HG02884 (cell line): ENCODE data around the gene SERINC5.
"Not testable (repeated sequence)": the region's sequence is repeated elsewhere in the genome, so short reads cannot be mapped to it uniquely, and the experiment has no call there.

ENCODE experiments used
- ATAC-seq: cut with Tn5 transposase; IDR thresholded peaks from one replicate; pipeline ENCODE4 v1.9.1; 2021; ENCODE audit warnings: mild to moderate bottlenecking, moderate library complexity; ENCODE audit not compliant: unreplicated experiment

SERINC5 gene

DNA sequence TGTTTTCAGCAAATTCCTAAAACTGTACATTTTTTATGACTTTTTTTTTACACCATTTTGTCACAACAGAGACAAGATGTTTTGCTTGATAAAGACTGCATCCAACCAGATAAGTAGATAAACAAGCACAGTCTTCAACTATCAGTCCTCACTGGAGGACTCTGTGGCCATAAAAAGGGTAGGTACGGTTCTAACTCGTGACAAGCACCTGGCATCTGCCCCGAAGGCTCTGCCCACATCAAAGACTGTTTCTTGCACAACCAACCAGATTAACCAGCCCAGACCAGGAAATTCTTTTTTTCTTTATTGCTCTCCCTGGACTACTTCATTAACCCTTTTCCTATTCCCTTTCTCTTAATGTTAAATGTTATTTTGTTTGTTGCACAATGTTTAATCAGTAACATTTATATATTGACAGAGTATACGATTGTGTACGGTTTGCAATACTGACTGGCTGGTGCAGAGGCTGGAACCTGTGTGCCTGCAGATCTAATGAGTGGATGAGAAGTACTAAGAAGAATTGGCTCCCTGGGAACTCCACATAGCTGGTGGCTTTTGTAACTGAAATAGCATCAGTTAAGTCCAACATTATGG is 74.1 kb downstream of the SERINC5 start:
- no peak for ATAC-seq

DNA sequence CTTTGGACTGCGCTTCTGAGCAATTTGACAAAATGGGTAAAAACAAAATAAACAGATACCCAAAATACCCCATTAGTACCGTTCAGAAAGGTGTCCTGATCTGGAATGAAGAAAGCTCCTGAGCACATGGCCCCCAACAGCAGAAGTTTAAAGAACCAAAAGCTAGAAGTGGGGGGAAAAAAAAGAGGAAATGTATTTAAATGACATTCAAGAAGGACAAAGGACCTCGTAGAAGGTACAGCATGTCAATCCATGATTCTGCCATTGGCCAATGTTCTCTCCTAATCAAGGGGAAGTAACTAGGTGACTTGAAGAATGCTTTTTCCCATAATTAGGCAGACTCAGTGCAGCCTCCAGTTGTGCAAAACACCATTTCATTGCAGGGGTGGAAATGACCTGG is 78.6 kb downstream of the SERINC5 start:
- ATAC-seq, result no peak

DNA sequence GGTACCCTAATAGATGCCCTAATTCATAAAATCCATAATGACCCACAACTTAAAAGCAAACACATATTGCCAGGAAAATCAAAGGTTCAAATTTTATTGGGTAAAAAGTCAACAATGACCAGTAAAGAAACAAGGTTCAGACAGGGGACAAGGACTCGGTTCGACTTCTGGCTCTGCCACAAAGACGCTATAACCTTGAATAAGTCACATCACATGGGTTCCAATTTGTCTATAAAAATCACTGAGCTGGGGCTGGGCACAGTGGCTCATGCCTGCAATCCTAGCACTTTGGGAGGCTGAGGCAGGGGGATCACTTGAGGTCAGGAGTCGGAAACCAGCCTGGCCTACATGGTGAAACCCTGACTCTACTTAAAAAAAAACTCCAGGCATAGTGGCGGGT is 80.5 kb downstream of the SERINC5 start:
- ATAC-seq, result no peak

DNA sequence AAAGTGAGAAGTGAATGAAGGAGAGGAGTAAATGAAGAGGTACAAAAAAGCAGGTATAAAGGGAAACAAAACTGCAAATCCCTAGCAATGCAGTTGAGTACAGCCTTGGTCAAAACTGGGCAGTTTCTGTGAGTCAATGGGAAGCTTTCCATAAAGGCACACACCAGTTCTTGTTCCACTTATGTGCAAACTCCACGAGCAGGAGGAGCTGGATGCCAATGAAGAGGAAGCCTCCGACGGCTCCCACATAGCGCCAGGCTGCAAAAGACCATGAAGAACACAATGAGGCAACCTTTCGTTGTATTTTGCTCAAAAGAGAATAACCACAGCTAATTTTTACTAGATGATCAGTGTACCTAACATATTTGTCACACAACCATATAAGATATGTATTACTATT is 81.1 kb downstream of the SERINC5 start:
- ATAC-seq, result no peak

DNA sequence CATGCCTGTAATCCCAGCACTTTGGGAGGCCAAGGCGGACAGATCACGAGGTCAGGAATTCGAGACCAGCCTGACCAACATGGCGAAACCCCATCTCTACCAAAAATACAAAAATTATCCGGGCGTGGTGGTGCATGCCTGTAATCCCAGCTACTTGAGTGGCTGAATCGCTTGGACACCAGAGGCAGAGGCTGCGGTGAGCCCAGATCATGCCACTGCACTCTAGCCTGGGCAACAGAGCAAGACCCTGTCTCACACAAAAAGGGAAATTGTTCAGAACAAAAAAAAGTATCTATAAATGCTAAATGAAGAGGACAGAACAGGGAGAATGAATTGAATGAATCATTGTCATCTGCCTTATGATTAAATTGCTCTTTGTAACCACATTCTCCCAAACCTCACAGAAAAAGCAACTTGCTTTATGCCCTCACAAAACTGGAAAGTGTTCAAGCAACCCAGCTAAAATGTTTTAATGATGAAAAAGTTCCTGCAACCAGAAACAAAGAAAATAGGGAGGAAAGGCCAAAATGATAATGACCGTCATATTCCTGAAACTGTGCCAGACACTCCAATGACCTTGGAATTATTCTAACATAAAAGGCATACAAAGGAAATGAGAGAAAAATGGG is 83.7 kb downstream of the SERINC5 start:
- ATAC-seq, result no peak

DNA sequence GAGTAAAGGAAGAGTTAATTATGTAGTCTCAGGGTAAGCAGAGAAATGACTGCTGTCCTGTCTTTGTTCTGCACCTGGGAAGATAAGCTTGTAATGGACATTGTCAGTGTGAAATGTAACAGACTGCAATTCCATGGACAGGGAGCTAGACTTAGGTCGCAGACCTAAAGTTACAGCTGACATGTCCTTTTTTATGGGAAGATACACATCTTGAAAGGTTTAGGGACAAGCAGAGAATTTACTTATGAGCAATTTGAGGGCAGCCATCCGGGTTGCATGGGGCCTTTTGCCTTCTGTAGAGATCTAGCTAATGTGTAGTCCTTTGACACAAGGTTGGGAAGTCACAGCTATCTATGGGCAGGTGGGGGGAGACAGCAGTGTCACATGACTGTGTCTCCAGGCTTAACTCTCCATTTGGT is 85.7 kb downstream of the SERINC5 start:
- ATAC-seq, result no peak

DNA sequence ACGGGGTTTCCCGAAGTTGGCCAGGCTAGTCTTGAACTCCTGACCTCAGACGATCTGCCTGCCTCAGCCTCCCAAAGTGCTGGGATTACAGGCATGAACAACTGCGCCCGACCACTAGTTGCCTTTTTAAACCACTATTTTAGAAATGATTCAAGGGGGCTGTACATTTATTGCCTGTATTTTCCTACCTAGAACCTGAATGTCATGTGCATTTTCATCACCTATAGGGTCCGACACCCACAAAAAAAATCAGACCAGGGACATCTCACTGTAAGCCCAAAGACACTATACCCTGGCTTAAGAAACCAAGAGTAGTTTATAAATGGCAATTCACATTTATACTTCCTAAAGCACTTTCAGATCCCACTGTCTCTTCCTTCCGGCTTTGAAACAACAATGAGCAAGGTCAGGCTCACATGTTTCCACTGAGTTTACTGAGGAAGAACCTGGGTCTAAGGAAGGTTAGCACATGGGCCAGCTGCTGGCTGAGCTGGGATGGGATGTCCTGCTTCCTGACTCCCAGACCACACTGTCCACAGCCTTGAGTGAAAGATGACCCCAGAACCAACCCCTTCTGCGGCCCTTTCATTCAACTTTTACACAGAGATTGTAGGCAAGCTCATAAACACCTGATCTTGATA is 87.3 kb downstream of the SERINC5 start:
- ATAC-seq, result no peak

DNA sequence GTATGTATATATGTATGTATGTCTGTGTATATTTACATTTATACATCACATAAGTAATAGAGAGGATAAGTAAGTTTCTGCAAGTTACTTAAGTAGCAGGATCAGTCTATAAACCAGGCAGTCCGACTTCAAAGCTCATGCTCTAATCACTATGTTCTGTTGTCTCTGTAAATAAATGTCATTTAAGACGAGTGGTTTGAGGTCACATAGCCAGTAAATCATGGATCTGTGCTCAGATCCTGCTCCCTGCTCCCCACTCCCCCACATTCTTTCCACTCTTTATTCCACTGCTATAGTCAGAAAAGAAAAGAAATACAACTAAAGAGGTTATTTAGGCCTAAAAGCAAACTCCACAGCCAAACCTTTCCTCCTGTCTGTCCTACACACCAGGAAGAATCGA is 90.4 kb downstream of the SERINC5 start:
- no peak for ATAC-seq

DNA sequence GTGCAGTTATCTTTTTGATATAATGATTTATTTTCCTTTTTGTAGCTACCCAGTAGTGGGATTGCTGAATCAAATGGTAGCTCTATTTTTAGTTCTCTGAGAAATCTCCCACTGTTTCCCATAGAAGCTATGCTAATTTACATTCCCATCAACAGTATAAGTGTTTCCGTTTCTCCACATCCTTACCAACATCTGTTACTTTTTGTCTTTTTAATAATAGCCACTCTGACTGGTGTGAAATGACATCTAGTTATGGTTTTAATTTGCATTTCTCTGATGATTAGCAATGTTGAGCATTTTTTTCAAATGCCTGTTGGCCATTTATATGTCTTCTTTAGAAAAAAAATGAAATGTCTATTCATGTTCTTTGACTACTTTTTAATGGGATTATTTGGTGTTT is 94.7 kb downstream of the SERINC5 start:
- no peak for ATAC-seq

DNA sequence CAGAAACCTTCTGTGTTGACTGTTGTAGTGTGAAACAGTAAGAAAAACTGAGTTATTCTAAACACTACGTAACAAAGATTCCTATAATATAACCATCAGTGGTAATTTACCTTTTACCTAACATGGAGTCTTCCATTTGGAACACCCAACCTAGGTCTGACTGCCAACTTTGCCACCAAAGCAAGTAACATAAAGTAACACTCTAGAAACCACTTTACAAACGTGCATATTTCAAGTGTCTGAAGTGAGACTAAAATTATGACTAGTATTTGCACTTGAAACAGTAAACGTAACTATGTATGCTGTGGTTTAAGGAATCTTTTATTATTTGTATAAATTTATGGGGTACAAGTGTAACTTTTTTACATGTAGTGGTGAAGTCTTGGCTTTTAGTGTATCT is 95.6 kb downstream of the SERINC5 start:
- no peak for ATAC-seq

DNA sequence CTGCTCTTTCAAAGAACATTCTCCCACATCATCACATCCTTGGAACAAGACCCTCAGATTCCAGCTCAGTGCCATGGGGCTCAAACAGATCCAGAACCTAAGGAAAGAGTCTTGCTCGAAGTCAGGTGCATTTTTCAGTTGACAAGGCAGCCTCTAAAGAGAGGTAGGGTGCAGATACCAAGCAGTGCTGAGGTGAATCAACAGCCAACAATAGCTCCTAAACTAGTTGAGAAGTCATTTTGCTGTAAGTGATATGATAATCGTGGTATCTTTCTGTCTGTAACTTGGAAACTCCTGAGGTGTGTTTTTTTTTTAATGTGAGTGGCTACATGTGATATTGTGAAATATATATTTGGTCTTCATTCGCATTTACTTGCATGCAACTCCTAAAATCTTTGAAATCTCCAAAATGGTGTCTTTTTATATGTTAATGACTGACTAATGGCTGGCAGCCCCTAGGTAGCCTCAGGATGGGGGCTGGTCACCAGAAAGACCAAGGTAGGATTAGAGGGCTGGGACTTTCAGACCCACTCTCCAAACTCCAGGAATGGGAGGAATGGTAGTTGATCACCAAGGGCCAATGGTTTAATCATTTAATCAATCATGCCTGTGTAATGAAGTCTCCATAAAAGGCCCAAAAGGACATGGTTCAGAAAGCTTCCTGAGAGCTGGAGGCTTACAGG is 96.6 kb downstream of the SERINC5 start:
- ATAC-seq, result no peak

DNA sequence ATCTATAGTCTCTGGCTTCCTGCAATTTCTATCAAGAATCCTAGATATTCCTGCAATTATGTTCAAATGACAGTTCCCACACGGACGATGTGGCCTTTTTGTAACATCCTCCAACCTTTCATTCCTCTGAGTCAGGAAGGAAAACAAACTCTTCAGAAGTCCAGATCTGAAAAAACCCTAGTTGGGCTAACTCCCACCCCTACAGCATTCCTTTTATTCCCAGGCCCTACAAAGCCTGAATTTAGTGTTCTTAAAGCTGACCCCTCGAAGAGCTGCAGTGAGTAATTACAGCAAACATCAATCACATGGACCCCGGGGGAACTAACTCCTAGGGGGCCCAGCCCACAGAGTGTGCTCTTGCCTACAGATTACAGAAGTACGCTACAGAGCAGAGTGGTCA is 99.7 kb downstream of the SERINC5 start:
- no peak for ATAC-seq

DNA sequence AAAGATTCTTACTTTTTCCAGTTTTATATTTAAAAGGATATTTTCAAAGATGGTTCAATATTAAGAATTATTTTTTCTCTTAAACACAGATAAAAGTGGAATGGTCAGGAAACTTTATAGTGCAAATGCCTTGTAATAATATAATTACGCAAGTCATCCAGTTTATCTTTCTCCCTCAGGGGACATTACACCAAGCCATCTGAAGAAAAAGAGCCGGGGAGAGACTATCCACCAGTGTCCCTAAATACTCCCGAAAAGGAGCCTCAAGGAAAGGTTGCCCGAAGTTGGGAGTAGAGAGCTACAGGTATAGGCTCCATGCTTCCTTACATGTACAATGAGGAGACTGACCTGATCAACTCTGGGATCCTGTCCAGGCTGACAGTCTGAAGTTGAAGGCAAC is 101.1 kb downstream of the SERINC5 start:
- ATAC-seq, result no peak

DNA sequence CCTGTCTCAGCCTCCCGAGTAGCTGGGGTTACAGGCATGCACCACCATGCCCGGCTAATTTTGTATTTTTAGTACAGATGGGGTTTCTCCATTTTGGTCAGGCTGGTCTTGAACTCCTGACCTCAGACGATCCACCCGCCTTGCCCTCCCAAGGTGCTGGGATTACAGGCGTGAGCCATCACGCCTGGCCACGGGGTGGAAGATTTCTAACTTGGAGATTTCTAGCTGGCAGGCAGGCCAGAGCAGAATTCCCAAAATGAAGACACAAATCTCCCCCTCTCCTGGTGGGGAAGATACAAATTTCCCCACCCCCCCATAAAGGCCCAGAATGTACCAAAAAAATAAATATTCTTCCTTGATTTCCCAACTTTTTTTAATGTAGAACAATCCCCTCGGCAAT is 101.6 kb downstream of the SERINC5 start:
- not testable (repeated sequence) for ATAC-seq

DNA sequence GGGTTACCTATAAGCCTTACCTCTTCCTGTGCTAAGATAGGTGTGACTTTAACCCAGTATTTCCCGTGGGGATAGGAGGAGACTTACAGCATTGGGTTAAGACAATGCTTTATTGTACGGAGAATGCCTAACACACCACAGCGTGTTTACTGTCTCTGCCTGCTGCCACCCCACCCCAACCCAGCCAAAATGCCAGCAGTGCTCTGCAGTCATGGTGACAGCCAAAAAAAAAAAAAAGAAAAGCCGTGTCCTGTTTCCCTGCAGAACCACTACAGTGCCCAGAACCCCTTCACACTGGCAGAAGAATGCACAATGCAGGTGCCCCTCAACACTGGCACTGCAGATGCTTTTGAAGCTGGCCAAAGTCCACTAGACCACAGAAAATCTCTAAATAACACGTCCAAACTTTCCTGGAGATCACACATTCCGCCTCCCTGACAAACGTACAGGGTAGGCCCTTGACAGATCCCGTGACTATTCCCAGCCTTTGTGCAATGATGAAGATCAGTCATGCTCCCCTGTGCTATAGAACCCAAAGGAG is 102.2 kb downstream of the SERINC5 start:
- no peak for ATAC-seq

DNA sequence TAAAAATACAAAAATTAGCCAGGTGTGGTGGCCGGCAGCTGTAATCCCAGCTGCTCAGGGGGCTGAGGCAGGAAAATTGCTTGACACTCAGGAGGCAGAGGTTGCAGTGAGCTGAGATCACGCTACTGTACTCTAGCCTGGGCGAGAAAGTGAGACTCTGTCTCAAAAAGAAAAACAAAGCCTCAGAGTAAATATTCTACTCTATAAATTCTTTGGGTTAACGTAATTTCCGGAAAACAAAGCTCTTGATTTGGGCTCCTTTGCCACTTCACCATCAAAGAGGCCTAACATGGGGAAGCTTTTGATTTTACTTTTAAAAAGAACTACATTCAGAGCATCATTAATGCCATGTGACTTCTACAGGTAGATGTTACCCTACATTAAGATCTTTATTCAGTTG is 103.1 kb downstream of the SERINC5 start:
- no peak for ATAC-seq

DNA sequence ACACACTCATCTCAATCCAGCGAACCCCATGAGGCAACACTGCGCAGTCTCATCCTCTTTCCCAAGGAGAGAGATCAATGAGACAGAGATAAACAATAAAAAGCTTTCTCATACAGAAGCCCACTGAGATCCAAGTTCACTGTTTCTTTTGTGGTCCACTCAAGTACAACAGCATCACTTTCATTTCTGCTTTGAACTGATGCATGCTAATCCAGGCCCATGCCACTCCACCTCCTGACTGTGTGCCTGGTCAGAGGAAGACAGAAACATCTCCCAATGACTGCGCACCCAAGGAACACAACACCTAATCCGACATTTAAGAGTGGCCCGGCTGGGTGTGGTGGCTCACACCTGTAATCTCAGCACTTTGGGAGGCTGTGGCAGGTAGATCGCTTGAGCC is 104.0 kb downstream of the SERINC5 start:
- no peak for ATAC-seq

DNA sequence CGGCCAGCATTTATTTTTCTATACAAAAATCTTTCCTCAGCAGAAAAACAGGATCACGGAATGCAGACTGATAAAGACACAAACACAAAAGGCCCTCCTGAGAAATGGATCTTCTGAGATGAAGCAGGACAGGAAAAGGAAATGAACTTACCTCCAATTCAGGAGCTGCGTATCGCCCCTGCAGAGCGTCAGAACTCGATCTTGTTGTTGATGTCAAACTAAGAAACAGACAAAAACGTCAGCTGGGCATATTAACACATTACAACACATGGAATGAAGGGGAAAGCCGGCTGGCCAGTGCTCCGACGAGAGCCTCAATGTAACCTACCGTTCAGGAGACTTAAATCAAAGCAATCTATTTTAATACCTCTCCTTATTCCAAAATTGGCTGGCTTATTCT is 105.1 kb downstream of the SERINC5 start:
- no peak for ATAC-seq

DNA sequence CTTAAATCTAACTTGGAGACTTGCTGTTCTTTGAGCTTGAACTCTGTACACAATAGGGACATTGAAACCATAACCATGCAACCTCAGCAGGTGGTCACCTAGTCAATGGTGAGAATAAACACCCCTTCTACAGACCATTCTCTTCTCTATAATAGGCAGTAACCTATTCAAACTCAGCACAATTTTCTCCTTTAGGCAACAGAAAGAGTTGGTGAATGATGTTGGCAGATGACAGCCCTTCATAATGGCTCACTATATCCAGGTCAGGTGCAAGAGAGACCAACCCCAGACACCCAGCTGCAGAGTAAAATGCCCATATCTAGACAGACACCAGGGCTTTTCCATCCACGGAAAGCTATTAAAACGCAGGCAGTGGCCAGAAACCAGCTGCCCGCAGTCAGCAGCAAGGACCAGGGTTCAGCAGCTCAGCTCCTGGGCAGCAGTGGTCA is 106.7 kb downstream of the SERINC5 start:
- ATAC-seq, result no peak

DNA sequence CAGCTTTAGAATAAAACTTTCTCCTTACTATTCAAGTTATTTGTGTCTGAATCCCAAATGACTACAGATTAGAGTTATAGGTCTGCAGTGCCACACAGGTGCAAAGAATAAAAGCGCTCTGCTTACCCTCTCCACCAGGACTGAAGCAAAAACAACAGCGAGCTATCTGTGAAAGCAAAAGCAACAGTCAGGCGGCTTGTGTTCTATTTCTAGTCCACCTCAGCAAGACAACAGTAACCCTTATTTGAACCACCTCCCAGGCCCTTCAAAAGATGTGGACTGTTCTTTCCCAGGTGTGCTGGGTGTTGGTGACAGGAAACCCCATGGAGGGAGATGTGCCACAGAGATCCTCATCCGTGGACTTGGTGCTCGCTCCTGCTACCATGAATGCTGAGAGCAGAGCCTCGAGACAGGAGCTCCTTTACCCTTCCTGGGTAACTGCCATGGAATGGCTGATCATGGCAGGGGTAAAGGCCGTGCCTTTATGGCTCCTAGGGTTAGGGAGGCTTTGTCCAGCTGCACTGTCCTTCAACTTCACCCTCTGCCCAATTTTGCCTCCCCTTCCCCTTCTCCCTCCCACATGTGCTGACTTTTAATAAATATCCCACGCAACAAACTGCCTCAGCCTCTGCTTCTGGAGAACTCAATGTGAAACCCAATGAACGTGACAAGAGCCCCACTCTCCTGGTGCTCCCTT is 108.6 kb downstream of the SERINC5 start:
- ATAC-seq, result no peak

DNA sequence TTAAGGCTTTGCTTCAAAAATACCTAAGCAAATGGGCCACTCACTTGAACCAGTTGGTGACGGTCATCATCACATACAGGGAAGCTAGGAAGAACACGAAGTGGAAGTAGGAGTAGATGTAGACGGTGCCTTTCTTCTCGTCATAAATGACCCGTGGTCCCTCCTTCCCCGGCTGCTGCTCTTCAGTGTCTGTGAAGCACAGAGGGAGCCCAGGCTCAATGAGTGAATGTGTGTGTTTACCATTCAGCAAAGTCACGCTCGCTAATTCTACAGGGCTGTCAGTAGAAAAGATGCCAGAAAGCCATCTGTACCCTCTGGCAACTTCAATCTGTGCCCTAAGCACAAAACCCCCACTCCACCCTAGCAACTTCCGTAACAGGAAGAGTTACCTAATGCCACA is 109.8 kb downstream of the SERINC5 start:
- no peak for ATAC-seq
